Measurements from ENCODE around the gene FASN.

Gene FASN

DNA sequence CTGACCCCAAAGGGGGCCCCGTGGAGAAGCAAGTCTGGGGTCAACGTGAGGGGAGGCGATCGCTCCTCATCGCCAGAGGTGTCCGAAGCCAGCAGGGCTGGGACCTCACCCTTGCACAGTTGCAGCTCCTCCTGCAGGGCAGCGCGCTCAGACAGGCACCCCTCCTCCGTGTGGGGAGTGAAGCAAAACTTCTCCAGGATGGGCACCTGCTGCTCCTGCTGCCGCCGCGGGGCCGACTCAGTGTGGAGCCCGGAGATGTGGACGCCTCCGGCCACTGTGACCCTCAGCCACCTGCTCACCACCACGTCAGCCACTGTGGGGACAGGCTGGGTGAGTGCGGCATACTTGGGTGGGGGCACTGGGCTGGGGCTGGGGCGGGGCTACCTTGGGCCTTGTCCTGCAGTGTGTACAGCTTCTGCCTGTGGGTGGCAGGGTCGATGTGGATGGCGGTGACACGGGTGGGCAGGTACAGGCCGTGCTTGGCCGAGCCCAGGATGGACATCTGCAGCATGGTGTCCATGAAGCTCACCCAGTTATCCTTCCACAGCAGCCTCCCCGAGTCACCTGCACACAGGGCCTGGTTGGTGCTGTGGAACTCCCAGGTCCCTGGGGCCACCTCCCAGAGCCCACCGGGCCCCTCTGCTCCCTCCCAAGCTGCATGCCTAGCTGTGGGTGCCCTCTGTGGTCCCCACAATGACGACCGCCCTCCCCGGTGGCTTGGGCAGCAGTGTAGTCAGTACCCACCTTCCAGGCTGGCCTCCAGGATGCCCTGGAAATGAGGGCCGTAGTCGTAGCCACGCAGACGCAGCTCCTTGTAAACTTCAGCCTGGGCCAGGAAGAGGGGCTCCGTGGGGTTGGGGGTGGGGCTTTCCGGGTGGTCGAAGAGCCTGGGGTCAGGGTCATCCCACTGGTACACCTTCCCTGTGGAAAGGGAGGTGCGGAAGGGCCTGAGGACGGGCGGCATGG is 10.8 kb downstream of the FASN start:
- DNase-seq = no peak

DNA sequence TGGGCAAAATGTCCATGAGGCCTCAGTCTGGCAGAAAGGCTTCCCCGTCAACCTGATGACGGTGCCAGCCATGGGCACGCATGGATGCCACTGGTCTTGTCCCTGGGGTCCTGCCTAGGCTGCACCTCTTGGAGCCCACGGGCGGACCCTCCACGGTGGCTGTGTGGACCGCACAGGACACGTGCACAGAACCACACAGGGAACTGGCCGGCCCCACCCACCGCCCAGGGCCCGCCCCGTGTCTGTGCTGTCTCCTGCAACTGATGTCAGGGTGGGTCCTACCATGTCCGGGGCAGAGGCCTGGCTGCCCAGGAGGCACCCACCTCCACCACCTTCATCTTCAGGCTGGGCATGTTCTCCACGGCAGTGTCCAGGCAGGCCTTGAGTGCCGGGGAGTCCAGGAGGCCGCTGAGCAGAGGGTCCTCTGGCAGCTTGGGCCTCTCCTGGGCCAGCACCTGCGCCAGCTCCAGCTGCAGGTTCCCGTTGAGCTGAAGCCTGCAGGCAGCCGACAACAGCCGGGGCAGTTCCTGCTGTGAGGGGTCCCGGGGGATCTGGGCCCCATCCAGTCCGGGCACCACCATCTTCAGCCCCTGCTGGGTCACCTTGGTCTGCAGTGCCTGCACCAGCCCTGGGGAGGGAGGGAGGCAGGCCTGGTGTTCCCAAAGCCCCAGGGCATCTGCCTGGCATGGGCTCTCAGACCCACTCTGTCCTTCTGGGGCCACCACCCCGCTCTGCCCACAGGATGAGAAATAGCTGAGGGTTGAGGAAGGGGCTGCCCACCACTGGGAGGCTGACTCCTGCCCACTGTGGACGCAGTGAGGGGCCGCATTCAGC is 11.9 kb downstream of the FASN start:
- DNase-seq = no peak

DNA sequence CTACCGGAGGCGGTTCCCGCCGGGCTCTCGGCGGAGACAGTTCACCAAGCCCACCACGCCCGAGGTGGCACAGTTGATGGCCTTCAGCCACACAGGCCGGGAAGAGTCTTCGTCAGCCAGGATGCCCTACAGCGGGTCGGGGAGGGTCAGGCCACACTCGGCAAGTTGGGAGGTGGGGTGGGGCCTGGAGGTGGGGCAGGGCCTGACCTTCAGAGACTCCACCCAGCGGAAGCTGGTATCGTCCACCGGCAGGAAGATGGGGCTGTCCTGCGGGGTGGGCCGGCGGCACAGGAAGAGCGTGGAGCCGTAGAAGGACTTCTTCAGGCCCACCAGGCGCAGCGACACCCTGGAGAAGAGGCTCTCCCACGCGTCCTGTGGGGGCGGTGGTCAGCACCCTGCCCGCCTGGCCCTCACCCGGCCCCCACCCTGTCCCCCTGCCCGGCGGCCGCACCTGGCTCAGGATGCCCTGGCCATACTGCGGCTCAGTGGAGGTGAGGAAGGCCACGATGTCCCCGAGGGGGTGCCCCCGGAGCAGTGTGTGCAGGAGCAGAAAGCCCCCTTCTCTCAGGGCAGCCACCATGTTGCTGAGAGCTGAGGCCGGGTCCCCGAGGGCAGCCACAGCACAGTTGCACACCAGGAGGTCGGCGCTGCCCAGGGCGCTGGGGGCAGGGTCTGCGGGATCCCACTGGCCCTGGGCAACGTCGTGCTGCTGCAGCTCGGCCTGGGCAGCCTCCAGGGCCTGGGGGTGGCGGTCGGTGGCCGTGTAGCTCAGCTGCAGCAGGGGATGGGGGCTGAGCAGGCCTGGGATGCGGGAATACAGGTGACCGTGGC is 12.8 kb downstream of the FASN start:
- no peak for DNase-seq

DNA sequence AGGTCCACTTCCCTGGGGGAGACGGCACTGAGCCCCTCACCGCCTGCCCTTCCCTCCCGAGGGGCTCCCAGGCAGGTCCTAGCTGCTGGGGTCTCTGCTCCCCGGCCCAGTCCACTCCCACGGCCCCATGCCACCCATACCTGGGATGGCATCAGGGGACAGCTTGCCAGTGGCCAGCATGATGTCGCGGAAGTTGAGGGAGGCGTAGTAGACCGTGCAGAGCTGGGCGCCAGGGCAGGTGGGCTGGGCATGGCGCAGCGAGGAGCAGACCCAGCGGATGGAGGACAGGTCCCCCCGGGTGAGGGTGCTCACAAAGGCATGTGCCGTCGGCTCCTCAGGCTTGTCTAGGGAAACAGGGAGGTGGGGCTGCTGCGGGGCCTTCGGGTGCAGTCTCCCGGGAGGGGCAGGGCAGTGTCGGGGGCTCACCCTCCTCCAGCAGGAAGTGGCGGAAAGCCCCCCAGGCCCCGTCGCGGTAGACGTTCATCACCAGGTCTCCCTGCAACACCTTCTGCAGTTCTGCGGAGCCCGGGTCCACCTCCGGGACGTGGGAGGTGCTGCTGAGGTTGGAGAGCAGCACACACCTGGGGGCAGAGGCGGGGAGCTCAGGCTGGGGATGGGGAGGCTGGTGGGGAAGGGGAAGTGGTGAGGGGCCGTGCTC is 13.5 kb downstream of the FASN start:
- DNase-seq = no peak

DNA sequence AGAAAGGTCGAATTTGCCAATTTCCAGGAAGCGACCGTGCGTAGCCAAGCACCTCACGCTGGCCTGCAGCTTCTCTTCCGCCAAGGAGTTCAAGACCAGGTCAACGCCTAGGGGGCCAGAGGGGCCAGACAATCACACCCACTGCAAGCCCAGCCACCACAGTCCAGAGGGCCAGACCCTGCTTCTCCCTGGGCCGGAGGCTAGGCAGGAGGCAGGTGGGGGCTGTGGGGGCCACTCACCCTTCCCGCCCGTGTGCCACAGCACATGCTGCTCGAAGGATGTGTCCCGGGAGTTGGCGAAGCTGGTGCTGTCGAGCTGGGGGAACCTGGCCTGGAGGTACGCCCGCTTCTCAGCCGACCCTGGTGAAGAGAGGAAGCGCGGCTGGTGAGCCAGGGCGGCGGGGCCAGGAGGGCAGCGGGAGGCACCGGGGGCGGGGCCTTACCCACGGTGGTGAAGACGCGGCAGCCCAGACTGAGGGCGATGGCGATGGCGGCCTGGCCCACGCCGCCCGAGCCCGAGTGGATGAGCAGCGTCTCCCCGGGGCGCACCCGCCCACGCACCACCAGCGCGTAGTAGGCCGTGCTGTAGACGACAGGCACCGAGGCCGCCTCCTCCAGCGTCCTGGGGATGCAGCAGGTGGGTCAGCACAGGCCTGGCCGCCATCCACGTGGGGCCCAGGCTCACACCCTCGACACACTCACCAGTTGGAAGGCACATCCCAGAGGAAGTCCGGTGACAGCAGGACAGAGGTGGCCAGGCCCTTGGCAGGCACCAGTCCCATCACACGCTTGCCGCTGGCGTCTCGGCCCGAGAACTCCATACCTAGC is 14.3 kb downstream of the FASN start:
- no peak for DNase-seq

DNA sequence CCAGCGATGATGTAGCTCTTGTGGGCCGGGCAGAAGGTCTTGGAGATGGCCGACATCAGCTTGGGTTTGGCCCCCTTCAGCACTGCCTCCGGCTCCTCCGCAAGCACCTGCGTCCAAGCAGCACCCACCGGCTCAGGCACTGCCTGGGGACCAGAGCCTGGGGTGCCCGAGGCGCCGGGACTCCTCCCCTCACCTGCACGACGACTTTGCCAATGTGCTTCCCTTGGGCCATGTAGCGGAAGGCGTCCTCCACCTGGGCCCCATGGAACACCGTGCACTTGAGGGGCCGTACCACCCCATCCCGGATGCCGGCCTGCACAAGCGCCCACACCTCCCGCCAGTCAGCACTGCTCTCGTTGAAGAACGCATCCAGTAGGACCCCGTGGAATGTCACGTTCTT is 15.0 kb downstream of the FASN start:
- no peak for DNase-seq

DNA sequence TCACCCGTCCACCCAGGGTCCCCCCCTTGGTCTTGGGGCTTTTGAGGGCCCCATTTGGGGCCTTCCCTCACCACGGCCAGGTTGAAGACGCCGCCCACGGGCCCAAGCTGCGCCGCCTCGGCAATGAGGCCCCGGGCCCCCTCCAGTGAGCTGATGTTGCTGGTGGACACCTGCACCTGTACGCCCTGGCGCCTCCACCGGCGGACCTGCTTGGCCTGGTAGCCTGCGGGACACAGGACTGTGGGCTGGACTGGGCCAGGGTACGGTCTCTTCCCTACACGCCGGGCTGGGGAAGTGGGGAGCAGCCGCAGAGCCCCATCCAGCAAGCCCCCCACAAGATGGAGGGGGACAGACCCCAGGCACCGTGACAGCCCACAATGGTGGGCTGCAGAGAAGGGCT is 15.6 kb downstream of the FASN start:
- DNase-seq = no peak

DNA sequence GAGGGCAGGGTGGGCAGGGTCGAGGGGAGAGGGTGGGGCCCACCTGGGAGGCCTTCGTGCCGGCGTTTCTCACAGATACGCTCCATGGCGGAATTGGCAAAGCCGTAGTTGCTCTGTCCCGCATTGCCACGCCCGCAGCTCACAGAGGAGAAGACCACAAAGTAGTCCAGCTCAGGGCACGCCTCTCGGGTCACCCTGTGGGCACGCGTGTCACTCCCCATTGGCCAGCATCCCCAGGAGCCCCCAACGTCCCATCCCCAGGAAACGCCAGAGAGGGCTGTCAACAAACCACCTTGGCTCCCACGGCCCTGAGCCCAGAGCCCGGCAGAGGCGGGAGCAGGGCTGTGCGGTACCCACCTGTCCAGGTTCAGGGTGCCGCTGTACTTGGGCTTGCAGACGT is 16.1 kb downstream of the FASN start:
- DNase-seq = no peak

DNA sequence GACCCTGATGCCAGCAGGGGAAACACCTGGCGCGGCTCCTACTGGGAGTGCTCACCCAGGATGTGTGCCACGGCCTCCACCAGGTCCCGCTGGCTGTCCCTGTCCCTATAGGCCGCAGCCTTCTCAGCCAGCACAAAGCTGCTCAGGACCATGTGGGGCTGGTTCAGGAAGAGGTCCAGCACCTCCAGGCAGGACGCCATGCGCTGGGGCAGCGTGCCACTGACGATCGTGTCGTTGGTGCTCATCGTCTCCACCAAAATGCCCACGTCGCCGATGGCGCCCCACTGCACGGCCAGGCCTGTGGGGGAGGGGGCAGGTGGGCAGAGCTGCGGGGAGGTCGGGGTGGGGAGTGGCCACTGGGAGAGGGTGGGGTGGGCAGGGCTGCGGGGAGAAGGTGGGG is 16.5 kb downstream of the FASN start:
- no peak for DNase-seq

DNA sequence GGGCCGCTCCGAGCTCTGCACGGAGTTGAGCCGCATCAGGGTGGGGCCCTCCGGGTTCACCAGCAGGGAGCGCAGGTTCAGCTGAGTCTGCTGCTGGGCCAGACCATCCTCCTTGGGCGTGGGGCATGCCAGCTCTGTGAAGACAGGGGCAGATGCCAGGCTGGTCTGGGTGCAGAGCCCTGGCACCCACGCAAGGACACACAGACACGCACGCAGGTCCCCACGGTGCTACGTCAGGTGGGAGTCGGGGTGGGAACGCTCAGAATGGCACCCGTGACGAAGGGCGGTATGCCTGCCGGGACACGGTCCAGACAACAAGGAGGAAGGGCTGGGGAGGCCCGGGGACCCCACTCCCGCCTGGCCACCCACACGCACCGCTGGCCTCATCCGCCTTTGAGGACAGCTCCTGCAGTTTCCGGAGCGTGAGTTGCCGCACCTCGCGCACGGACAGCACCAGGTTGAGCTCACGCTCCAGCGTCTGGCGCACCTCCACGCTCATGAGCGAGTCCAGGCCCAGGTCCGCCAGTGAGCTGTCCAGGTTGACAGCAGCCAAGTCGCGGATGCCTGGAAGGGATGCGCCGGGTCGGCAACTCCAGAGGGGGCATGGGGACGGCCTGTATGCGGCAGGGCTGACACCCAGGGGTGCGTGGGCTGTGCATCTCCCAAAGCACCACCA is 17.1 kb downstream of the FASN start:
- no peak for DNase-seq

DNA sequence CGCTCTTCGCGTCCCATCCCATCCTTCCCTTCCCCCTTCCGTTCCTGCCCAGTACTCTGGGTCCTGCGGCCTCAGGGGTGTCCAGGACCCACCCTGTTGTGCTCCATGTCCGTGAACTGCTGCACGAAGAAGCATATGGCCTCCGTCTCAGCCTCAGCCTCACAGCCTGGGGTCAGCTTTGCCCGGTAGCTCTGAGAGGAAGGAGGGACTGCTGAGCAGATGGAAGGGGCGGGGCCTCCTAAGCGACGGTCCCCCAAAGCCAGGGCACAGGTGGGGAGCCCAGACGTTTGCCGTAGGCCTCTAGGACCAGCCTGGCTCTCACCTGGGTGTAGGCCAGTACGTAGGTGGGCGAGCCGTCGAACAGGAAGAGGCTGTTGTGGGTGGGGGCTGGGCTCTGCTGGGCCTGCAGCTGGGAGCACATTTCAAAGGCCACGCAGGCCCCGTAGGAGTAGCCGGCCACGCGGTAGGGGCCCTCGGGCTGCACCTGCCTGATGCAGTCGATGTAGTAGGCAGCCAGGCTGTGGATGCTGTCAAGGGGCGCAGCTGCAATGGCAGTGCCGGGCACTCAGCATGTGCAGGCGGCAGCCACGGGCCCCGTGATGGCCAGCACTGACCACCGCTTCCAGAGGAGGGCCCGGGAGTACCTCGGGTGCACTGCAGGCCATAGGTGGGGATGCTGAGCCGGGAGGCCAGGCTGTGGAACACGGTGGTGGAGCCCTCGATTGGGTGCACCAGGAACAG is 17.8 kb downstream of the FASN start:
- DNase-seq = no peak

DNA sequence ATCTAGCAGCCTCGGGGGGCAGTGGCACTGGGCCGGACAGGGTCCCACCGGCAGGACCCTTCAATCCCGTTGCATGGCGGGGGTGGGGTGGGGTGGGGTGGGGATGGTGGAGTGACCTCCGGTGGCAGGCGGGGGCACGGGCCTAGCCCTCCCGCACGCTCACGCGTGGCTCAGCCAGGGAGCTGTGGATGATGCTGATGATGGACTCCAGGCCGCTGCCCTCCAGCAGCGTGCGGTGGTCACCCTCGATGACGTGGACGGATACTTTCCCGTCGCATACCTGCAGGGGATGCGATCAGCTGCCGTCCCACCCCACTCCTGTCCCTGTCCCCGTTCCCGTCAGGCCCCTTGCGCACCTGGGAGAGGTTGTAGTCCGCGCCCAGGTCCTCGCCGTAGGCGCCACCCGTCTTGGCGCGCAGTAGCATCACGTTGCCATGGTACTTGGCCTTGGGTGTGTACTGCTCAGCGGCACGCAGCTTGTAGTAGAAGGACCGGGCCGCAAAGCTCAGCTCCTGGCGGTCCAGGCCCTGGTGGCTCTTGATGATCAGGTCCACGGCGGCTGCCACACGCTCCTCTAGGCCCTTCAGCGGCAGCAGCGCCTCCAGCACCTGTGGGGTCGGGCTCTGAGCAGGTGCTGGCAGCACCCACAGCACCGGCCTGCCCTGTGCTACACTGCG is 18.9 kb downstream of the FASN start:
- no peak for DNase-seq

DNA sequence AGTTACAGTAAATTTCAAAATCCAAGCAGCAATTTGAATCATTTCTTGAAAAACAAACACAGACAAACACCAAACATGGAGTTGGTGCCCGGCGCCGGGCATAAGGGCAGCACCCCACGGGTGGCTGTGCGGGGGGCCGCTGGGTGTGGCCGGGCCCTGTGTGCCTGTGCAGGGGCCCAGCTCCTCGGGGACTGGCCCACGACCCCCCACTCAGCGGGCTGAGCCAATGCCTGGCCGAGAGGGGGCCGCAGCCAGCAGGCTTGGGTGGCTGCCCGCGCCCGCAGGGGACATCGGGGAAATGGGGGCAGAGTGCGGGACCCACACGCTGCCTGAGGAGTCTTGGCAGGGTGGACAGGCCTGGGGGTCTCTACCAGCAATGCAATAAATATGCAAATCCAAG is 19.6 kb downstream of the FASN start:
- no peak for DNase-seq

DNA sequence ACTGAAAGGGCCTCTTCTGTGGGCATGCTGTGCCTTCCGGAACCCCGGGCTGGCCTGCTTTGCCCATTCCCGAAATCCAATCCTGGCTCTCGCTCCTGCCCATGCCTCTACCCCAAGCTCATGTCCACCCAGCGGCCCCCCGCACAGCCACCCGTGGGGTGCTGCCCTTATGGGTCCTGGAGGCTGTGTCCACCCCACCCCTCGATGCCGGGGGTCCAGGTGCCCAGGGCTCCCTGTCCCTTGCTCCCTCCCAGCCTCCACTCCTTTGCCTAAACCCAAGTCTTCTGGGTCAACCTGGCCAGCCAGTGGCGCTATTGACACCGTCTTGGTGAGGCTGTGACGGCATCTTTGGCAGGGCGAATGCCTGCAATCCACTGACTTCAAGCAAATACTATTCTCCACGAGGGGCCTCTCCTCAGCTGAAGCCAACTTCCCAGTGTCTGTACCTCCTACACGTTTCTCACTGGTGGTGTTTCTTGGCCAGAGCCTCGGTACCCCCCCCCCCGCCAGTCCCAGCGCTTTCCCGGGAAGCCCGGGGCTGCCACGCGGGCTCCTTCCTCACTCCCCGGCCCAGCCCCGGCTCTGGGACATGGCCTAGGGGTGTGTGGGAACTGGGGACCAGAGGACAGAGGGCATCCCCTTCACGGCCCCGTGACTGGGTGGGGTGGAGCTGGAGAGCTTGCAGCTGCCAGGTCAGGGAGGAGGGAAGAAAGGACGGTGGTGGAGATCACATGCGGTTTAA is 20.2 kb downstream of the FASN start:
- no peak for DNase-seq

DNA sequence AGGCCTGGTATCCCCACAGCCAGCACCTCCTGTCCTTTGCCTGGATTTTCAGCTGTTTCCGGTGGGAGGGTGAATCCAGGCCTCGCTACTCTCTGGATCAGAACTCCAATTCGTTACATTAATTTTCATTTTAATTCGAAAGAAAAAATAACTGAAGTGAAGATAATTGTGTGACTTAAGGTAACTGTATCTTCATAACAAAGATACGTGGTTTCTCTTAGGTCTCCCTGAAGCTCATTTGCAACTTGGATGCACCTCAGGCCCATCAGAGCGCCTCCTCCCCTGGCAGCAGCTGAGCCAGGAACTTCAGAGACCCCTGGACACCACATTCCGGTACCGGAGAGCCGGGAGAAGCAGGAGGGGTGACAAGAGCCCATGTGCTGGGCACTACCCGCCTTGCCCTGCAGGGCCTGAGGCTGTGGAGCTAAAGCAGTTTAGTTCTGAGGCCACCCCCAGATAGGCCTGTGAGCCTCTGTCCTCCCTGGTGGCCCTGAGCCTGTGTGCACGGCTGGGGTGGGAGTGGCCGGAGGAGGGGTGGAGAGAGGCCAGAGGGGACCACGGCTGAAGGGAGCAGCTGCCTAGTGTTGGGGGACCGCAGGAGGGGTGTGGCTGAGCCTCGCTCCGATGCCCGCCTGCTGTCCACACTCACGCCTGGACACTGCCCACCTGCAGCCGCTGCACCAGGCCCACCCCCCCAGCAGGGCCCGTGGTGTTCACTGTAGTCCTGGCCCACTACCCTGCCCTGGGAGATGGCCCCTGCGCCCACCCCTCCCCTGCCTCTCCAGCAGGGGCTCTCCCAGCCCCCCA is 21.0 kb downstream of the FASN start:
- DNase-seq = no peak

DNA sequence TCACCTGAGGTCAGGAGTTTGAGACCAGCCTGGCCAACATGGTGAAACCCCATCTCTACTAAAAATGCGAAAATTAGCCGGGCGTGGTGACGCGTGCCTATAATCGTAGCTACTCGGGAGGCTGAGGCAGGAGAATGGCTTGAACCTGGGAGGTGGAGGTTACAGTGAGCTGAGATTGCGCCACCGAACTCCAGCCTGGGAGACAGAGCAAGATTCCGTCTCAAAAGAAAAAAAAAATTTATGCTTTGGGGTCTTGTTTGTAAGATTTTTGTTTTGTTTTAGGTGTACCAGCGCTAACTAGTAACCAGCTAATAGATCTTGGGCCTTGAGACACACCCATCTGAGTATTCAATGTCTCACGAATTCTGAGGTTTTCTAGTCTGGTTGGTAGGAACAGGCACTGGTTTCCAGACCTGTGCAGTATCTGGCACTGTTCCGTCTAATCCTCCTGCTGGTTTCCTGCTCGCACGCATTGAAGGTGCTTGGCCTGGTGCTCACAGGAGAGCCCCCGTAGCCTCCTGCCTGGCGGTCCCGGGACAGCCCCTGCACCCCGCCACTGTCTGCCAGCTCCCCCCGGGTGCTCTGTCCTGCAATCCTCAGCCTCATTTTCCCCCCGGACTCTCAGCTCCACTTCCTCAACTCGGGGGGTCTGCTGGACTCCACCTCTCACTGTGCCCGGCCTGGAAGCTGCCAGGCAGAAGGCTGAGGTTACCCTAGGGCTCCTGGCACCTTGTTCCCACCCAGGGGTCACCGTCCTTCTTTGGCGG is 21.8 kb downstream of the FASN start:
- DNase-seq = no peak

DNA sequence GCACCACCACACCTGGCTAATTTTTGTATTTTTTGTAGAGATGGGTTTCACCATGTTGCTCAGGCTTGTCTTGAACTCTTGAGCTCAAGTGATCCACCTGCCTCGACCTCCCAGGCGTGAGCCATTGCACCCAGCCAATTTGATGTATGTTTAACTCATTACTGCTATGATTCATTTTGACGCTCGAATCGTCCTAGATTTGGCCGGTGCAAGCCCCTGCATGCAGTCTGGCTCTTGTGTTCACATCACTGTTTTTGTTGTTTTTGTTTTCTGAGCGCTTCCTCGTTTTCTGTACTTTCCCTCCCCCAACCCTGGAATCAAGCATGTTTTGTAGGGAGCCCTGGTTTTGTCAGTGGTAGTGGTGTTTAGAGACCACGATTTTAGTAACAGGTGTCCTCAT is 24.6 kb downstream of the FASN start:
- no peak for DNase-seq

Data from CD4-positive, alpha-beta T cell treated with Interleukin-4 for 4 hours (primary cell).